ENCODE data around the gene ADAMTSL1.

Gene ADAMTSL1

GRCh38 chr9:18493451-18493993 is 19.6 kb downstream of the ADAMTSL1 start:
- DNase-seq (ENCODE audit: extremely low spot score, insufficient read length, low read depth) (no peak), FAIRE-seq (no peak)

GRCh38 chr9:18495065-18495464 is 21.1 kb downstream of the ADAMTSL1 start:
- no peak for DNase-seq (ENCODE audit: extremely low spot score, insufficient read length, low read depth)
- no peak for FAIRE-seq

GRCh38 chr9:18496256-18497000 is 22.5 kb downstream of the ADAMTSL1 start:
- DNase-seq (ENCODE audit: extremely low spot score, insufficient read length, low read depth) (no peak), FAIRE-seq (no peak)

- DNase-seq (ENCODE audit: extremely low spot score, insufficient read length, low read depth) = no peak
- FAIRE-seq = no peak
Measured at GRCh38 chr9:18499062-18499461, 25.1 kb downstream of the ADAMTSL1 start.

- FAIRE-seq (no peak), DNase-seq (ENCODE audit: extremely low spot score, insufficient read length, low read depth) (no peak)
Measured at GRCh38 chr9:18499980-18500379, 26.0 kb downstream of the ADAMTSL1 start.

- FAIRE-seq = no peak
- no peak for DNase-seq (ENCODE audit: extremely low spot score, insufficient read length, low read depth)
Measured at GRCh38 chr9:18500451-18500850, 26.5 kb downstream of the ADAMTSL1 start.

- no peak for DNase-seq (ENCODE audit: extremely low spot score, insufficient read length, low read depth)
- FAIRE-seq = no peak
Measured at GRCh38 chr9:18501949-18502348, 28.0 kb downstream of the ADAMTSL1 start.

- DNase-seq (ENCODE audit: extremely low spot score, insufficient read length, low read depth) (no peak), FAIRE-seq (no peak)
Measured at GRCh38 chr9:18502546-18502945, 28.6 kb downstream of the ADAMTSL1 start.

- FAIRE-seq = no peak
- no peak for DNase-seq (ENCODE audit: extremely low spot score, insufficient read length, low read depth)
Measured at GRCh38 chr9:18504707-18505106, 30.8 kb downstream of the ADAMTSL1 start.

GRCh38 chr9:18507151-18507550 is 33.2 kb downstream of the ADAMTSL1 start:
- DNase-seq (ENCODE audit: extremely low spot score, insufficient read length, low read depth) (no peak), FAIRE-seq (no peak)

- no peak for FAIRE-seq
- DNase-seq (ENCODE audit: extremely low spot score, insufficient read length, low read depth) = no peak
Measured at GRCh38 chr9:18516514-18516913, 42.6 kb downstream of the ADAMTSL1 start.

- DNase-seq (ENCODE audit: extremely low spot score, insufficient read length, low read depth) = no peak
- no peak for FAIRE-seq
Measured at GRCh38 chr9:18516965-18517364, 43.0 kb downstream of the ADAMTSL1 start.

GRCh38 chr9:18520416-18521047 is 46.6 kb downstream of the ADAMTSL1 start:
- DNase-seq (ENCODE audit: extremely low spot score, insufficient read length, low read depth) (no peak), FAIRE-seq (no peak)

GRCh38 chr9:18526685-18527084 is 52.7 kb downstream of the ADAMTSL1 start:
- DNase-seq (ENCODE audit: extremely low spot score, insufficient read length, low read depth) = no peak
- FAIRE-seq = no peak

GRCh38 chr9:18531136-18532065 is 57.4 kb downstream of the ADAMTSL1 start:
- FAIRE-seq = no peak

GRCh38 chr9:18534611-18535010 is 60.7 kb downstream of the ADAMTSL1 start:
- no peak for DNase-seq (ENCODE audit: extremely low spot score, insufficient read length, low read depth)
- FAIRE-seq = no peak

More at GRCh38 chr9:18531136-18532065, 57.4 kb downstream of the ADAMTSL1 start:
- no peak for DNase-seq (ENCODE audit: extremely low spot score, insufficient read length, low read depth)

GRCh38 chr9:18536554-18536953 is 62.6 kb downstream of the ADAMTSL1 start:
- no peak for DNase-seq (ENCODE audit: extremely low spot score, insufficient read length, low read depth)
- FAIRE-seq = no peak

- FAIRE-seq (no peak), DNase-seq (ENCODE audit: extremely low spot score, insufficient read length, low read depth) (no peak)
Measured at GRCh38 chr9:18539203-18539693, 65.3 kb downstream of the ADAMTSL1 start.

- no peak for FAIRE-seq
- DNase-seq (ENCODE audit: extremely low spot score, insufficient read length, low read depth) = no peak
Measured at GRCh38 chr9:18542837-18543405, 69.0 kb downstream of the ADAMTSL1 start.

Data from GM18507 (cell line).